Stomach smooth muscle (tissue), 2 donors: ENCODE data around the gene TLR2.
A peak's percentile ranks its signal among the peaks of the same experiment; 100 is the strongest.

Experiments
- H3K27ac ChIP-seq: one replicate; pipeline ENCODE4 v1.7.0; 2013; ENCODE audit warnings: mild to moderate bottlenecking, low read length, inconsistent platforms
- H3K27me3 ChIP-seq, 2 donors: one replicate each; pipeline ENCODE4 v1.7.0; 2013; ENCODE audit warnings: low read length in 2 of 2; ENCODE audit not compliant: insufficient read depth in 2 of 2, control insufficient read depth in 1 of 2
- H3K36me3 ChIP-seq, 2 donors: one replicate each; pipeline ENCODE4 v1.7.0; 2013; ENCODE audit warnings: low read length in 2 of 2; ENCODE audit not compliant: control insufficient read depth in 2 of 2, insufficient read depth in 2 of 2
- H3K4me1 ChIP-seq: one replicate; pipeline ENCODE4 v1.7.0; 2013; ENCODE audit warnings: low read length; ENCODE audit not compliant: control insufficient read depth, insufficient read depth
- H3K4me3 ChIP-seq, 2 donors: one replicate each; pipeline ENCODE4 v1.7.0; 2013; ENCODE audit warnings: low read length in 2 of 2
- H3K9ac ChIP-seq, 2 donors: one replicate each; pipeline ENCODE4 v1.7.0; 2013; ENCODE audit warnings: low read length in 2 of 2, mild to moderate bottlenecking in 1 of 2
- H3K9me3 ChIP-seq, 2 donors: one replicate each; pipeline ENCODE4 v1.7.0; 2013; ENCODE audit warnings: low read length in 2 of 2; ENCODE audit not compliant: control insufficient read depth in 2 of 2
- donor health status: healthy.
- donor health status: Pancreatic carcinoma.

TLR2 gene

GRCh38 chr4:153645183-153645582, 38.9 kb upstream of the TLR2 start:
- no peaks in the 10 kb centered on the region for H3K36me3 ChIP-seq

GRCh38 chr4:153646261-153646660, 37.8 kb upstream of the TLR2 start:
- H3K9me3 ChIP-seq = peaks cover 0 to 2% of the 10 kb centered on the region in 2 donors
- no peaks in the 10 kb centered on the region for H3K4me1 ChIP-seq
- no peak overlapping the region for H3K4me3 ChIP-seq
- no peak overlapping the region for H3K9ac ChIP-seq
- no peaks in the 10 kb centered on the region for H3K27me3 ChIP-seq
- H3K36me3 ChIP-seq = no peaks in the 10 kb centered on the region
- H3K27ac ChIP-seq = no peak overlapping the region

More at GRCh38 chr4:153645183-153645582, 38.9 kb upstream of the TLR2 start:
- H3K4me1 ChIP-seq = no peaks in the 10 kb centered on the region
- H3K9ac ChIP-seq = no peak overlapping the region
- no peak overlapping the region for H3K4me3 ChIP-seq
- no peak overlapping the region for H3K27ac ChIP-seq
- H3K27me3 ChIP-seq = no peaks in the 10 kb centered on the region
- peaks cover 0 to 2% of the 10 kb centered on the region in 2 donors for H3K9me3 ChIP-seq

GRCh38 chr4:153646978-153647377, 37.1 kb upstream of the TLR2 start:
- Histone ChIP-seq H3K36me3 (no peaks in the 10 kb centered on the region), H3K27ac (no peak overlapping the region), H3K27me3 (no peaks in the 10 kb centered on the region), H3K4me3 (no peak overlapping the region), H3K4me1 (no peaks in the 10 kb centered on the region), H3K9me3 (peaks cover 0 to 2% of the 10 kb centered on the region in 2 donors), H3K9ac (no peak overlapping the region)

GRCh38 chr4:153647975-153648374, 36.1 kb upstream of the TLR2 start:
- H3K4me1 ChIP-seq = no peaks in the 10 kb centered on the region
- peaks cover 0 to 2% of the 10 kb centered on the region in 2 donors for H3K9me3 ChIP-seq
- no peaks in the 10 kb centered on the region for H3K36me3 ChIP-seq
- no peak overlapping the region for H3K9ac ChIP-seq
- no peak overlapping the region for H3K4me3 ChIP-seq
- no peaks in the 10 kb centered on the region for H3K27me3 ChIP-seq
- H3K27ac ChIP-seq = no peak overlapping the region

GRCh38 chr4:153649572-153649991, 34.5 kb upstream of the TLR2 start:
- Histone ChIP-seq H3K9ac (no peak overlapping the region), H3K27ac (no peak overlapping the region), H3K4me3 (no peak overlapping the region), H3K4me1 (no peaks in the 10 kb centered on the region), H3K9me3 (peaks cover 0 to 2% of the 10 kb centered on the region in 2 donors), H3K27me3 (no peaks in the 10 kb centered on the region), H3K36me3 (no peaks in the 10 kb centered on the region)

- Histone ChIP-seq H3K27me3 (no peaks in the 10 kb centered on the region), H3K9ac (no peak overlapping the region), H3K36me3 (no peaks in the 10 kb centered on the region), H3K4me3 (no peak overlapping the region), H3K27ac (peak overlapping the region; percentile 24), H3K9me3 (no peaks in the 10 kb centered on the region), H3K4me1 (no peaks in the 10 kb centered on the region)
These were observed 33.0 kb upstream of the TLR2 start for GRCh38 chr4:153651116-153651515.

GRCh38 chr4:153651587-153651986, 32.5 kb upstream of the TLR2 start:
- Histone ChIP-seq H3K4me1 (no peaks in the 10 kb centered on the region), H3K27ac (peak overlapping the region; percentile 24), H3K9me3 (no peaks in the 10 kb centered on the region), H3K27me3 (no peaks in the 10 kb centered on the region), H3K36me3 (no peaks in the 10 kb centered on the region), H3K4me3 (no peak overlapping the region), H3K9ac (no peak overlapping the region)

GRCh38 chr4:153652051-153652784, 31.9 kb upstream of the TLR2 start:
- Histone ChIP-seq H3K27me3 (no peaks in the 10 kb centered on the region), H3K36me3 (no peaks in the 10 kb centered on the region), H3K4me1 (no peaks in the 10 kb centered on the region), H3K27ac (no peak overlapping the region), H3K9ac (no peak overlapping the region), H3K9me3 (no peaks in the 10 kb centered on the region), H3K4me3 (no peak overlapping the region)

GRCh38 chr4:153655002-153655541, 29.0 kb upstream of the TLR2 start:
- Histone ChIP-seq H3K9ac (no peak overlapping the region), H3K4me3 (no peak overlapping the region), H3K27ac (no peak overlapping the region), H3K36me3 (no peaks in the 10 kb centered on the region), H3K9me3 (no peaks in the 10 kb centered on the region), H3K27me3 (no peaks in the 10 kb centered on the region), H3K4me1 (no peaks in the 10 kb centered on the region)

- H3K27me3 ChIP-seq = no peaks in the 10 kb centered on the region
- no peak overlapping the region for H3K27ac ChIP-seq
- no peaks in the 10 kb centered on the region for H3K9me3 ChIP-seq
- H3K36me3 ChIP-seq = no peaks in the 10 kb centered on the region
- H3K9ac ChIP-seq = no peak overlapping the region
- H3K4me1 ChIP-seq = no peaks in the 10 kb centered on the region
- no peak overlapping the region for H3K4me3 ChIP-seq
These were observed 28.2 kb upstream of the TLR2 start for GRCh38 chr4:153655928-153656327.

- no peaks in the 10 kb centered on the region for H3K4me1 ChIP-seq
- no peak overlapping the region for H3K4me3 ChIP-seq
- H3K36me3 ChIP-seq = no peaks in the 10 kb centered on the region
- H3K27ac ChIP-seq = no peak overlapping the region
- no peaks in the 10 kb centered on the region for H3K9me3 ChIP-seq
- no peak overlapping the region for H3K9ac ChIP-seq
- H3K27me3 ChIP-seq = no peaks in the 10 kb centered on the region
These were observed 22.8 kb upstream of the TLR2 start for GRCh38 chr4:153661215-153661822.
